Breast epithelium (tissue), 4 donors: ENCODE results near the gene LZTS2. TPM values are rescaled to one million over a fixed set of nuclear protein-coding genes. Genes with fewer than 3 reads are reported as not detected.
A peak's percentile ranks its signal among the peaks of the same experiment; 100 is the strongest.

ENCODE experiments used
- DNase-seq, 2 donors: peaks; one replicate each; pipeline ENCODE4 v3.0.0-alpha.2; 2019; ENCODE audit warnings: low spot score in 2 of 2
- H3K27ac ChIP-seq, 2 donors: fragments of 200-600 bp; sonication (generic) in 1 of 2; one replicate each; pipeline ENCODE4 v1.5.1; 2016 to 2019; ENCODE audit warnings: mild to moderate bottlenecking in 1 of 2
- H3K27me3 ChIP-seq, 2 donors: fragments of 200-600 bp; sonication (generic) in 1 of 2; one replicate each; pipeline versions ENCODE4 v1.5.1 to v1.6.0; 2017 to 2019; ENCODE audit warnings: control low read depth in 1 of 2, mild to moderate bottlenecking in 1 of 2
- H3K36me3 ChIP-seq: fragments of 200-600 bp; one replicate; pipeline ENCODE4 v1.5.1; 2019
- H3K4me1 ChIP-seq, 2 donors: fragments of 200-600 bp; sonication (generic); one replicate each; pipeline ENCODE4 v1.5.1; 2016 to 2019; ENCODE audit warnings: control low read depth in 1 of 2
- H3K4me3 ChIP-seq, 3 donors: fragments of 200-600 bp; sonication (generic); 1 replicate in 2 of 3; 2 replicates in 1 of 3; pipeline ENCODE4 v1.5.1; 2016 to 2019; ENCODE audit warnings: mild to moderate bottlenecking in 3 of 3, moderate library complexity in 2 of 3
- H3K9me3 ChIP-seq, 2 donors: fragments of 200-600 bp; sonication (generic) in 1 of 2; one replicate each; pipeline ENCODE4 v1.5.1; 2016 to 2019; ENCODE audit warnings: control low read depth in 1 of 2
- POLR2A ChIP-seq: fragments of 450-650 bp; IDR thresholded peaks from one replicate; pipeline ENCODE4 v1.6.1; 2016; ENCODE audit warnings: antibody characterized with exemption, mild to moderate bottlenecking, moderate library complexity
- POLR2AphosphoS5 ChIP-seq, 3 donors: sonication (generic); formaldehyde crosslinking; IDR thresholded peaks; one replicate each; pipeline ENCODE4 v1.6.1; 2017; ENCODE audit warnings: antibody characterized with exemption in 3 of 3
- intact Hi-C: fragments of 100-400 bp; cut with DNase I; formaldehyde crosslinking; loops from one replicate; pipeline ENCODE4 v1.15.1; 2023; ENCODE audit warnings: low total_unique reads
- total RNA-seq, 3 donors: library from RNA; depleted of rRNA; stranded (reverse); fragments of >200 nt; gene quantifications; one replicate each; pipeline ENCODE4 v1.1.0, GENCODE V29; 2016
- TF ChIP-seq, protein P1 (sequence below), 3 donors: fragments of 450-650 bp; IDR thresholded peaks; one replicate each; pipeline ENCODE4 v1.5.1; 2016 to 2017; ENCODE audit warnings: antibody characterized with exemption in 3 of 3, mild to moderate bottlenecking in 3 of 3, moderate library complexity in 3 of 3

LZTS2 gene
- total RNA-seq, 3 donors from 2014 or later: 44.0 to 67.5 (median 61.3) TPM

DNA sequence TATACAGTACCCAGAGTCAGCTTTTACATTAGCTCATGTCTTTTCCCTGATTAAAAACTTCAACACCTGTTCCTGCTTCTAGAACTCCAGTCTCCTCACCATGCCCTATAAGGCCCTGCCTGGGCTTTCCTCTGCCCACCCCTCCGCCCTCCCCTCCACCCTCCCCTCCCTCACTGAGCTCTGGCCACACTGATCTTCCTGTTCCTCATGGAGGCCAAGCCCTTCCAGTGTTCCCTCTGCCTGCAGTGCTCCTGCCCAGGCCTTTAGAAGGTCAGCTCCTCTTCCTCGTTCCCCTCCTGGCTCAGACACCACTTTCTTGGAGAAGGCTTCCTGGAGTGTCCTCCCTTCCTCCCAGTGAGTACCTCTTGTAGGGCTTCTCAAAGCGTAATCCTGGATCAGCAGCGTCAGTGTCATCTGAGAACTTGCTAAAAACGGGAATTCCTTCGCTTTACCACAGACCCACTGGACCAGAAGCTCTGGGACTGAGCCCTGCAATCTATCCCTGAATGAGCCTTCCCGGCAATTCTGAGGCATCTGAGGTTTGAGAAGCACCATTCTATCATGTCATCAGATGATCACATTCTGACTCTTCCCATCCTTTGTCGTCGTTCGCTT, 27.6 kb downstream of the LZTS2 start:
- no peak for TF ChIP-seq POLR2A
- TF ChIP-seq, protein P1, sequence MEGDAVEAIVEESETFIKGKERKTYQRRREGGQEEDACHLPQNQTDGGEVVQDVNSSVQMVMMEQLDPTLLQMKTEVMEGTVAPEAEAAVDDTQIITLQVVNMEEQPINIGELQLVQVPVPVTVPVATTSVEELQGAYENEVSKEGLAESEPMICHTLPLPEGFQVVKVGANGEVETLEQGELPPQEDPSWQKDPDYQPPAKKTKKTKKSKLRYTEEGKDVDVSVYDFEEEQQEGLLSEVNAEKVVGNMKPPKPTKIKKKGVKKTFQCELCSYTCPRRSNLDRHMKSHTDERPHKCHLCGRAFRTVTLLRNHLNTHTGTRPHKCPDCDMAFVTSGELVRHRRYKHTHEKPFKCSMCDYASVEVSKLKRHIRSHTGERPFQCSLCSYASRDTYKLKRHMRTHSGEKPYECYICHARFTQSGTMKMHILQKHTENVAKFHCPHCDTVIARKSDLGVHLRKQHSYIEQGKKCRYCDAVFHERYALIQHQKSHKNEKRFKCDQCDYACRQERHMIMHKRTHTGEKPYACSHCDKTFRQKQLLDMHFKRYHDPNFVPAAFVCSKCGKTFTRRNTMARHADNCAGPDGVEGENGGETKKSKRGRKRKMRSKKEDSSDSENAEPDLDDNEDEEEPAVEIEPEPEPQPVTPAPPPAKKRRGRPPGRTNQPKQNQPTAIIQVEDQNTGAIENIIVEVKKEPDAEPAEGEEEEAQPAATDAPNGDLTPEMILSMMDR (IDR thresholded peaks at IDR 0.05): no peak
- TF ChIP-seq POLR2AphosphoS5 (IDR thresholded peaks at IDR 0.05): no peak
- Histone ChIP-seq H3K27me3 (no peaks in the 10 kb centered on the region), H3K4me3 (no peak overlapping the region), H3K27ac (no peak overlapping the region), H3K9me3 (no peaks in the 10 kb centered on the region), H3K36me3 (no peaks in the 10 kb centered on the region), H3K4me1 (peaks cover 5% of the 10 kb centered on the region in 2 donors)
- intact Hi-C loops: no loop called here
- DNase-seq: no peak

DNA sequence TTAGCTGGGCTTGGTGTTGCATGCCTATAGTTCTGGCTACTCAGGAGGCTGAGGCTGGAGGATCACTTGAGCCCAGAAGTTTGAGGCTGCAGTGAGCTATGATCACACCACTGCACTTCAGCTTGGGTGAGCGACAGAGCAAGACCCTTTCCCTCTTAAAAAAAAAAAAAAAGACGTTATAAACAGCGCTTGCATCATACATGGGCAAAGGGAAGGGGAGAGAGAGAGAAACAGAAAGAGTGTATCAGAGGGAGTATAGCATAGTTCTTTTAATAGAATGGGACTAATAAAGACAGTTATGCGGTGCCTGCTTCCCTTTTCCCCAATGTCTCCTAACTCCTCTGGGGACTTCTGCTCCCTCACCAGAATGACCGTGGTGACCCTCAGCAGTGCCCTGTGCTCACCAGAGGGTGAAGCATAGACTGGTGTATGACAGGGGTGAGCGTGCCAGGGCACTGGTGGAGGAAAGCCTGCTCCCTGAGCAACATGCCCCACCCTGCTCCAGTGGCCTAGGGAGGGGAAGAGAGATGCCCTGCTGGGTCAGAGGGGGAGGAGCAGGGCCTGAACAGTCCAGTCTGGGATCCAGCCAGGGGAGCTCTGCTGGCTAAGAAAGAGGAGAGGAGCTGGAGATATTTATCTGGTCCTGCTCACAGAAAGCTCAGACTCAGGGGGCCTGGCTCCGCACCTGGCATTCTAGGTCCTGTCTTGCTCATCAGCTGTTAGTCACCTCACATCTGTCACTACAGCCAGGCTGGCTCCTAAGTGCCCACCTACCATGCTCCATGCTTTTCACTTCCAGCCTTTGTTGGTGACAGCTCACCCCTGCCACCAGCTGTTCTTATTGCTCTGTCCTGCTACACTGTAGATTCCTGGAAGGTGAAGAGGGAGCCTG, 29.1 kb downstream of the LZTS2 start:
- peaks cover 5% of the 10 kb centered on the region in 2 donors for H3K4me1 ChIP-seq
- no peak overlapping the region for H3K4me3 ChIP-seq
- H3K27me3 ChIP-seq: no peaks in the 10 kb centered on the region
- no peak for TF ChIP-seq POLR2AphosphoS5 (IDR thresholded peaks at IDR 0.05)
- no peak for TF ChIP-seq POLR2A
- TF ChIP-seq, protein P1 (IDR thresholded peaks at IDR 0.05): no peak
- no peaks in the 10 kb centered on the region for H3K9me3 ChIP-seq
- no peak overlapping the region for H3K27ac ChIP-seq
- no peak for DNase-seq
- intact Hi-C loops: no loop called here
- no peaks in the 10 kb centered on the region for H3K36me3 ChIP-seq

- Histone ChIP-seq H3K27me3 (no peaks in the 10 kb centered on the region), H3K4me1 (peaks cover 5% of the 10 kb centered on the region in 2 donors), H3K9me3 (no peaks in the 10 kb centered on the region), H3K36me3 (no peaks in the 10 kb centered on the region), H3K4me3 (no peak overlapping the region), H3K27ac (no peak overlapping the region)
- DNase-seq: no peak
- TF ChIP-seq, protein P1 (IDR thresholded peaks at IDR 0.05): no peak
- TF ChIP-seq POLR2A (no peak), POLR2AphosphoS5 (IDR thresholded peaks at IDR 0.05) (no peak)
- intact Hi-C loops: no loop called here
Measured at GRCh38 chr10:101029520-101030295, 30.1 kb downstream of the LZTS2 start.

- no peaks in the 10 kb centered on the region for H3K27me3 ChIP-seq
- TF ChIP-seq POLR2AphosphoS5 (IDR thresholded peaks at IDR 0.05) (no peak), POLR2A (no peak)
- TF ChIP-seq, protein P1 (IDR thresholded peaks at IDR 0.05): no peak
- no peak for DNase-seq
- H3K27ac ChIP-seq: peak overlapping the region; percentile 95 to 100
- peak overlapping the region; percentile 85 to 93 (median 86) for H3K4me3 ChIP-seq
- intact Hi-C loops: no loop called here
- H3K36me3 ChIP-seq: no peaks in the 10 kb centered on the region
- H3K4me1 ChIP-seq: peaks cover 5% of the 10 kb centered on the region in 2 donors
- H3K9me3 ChIP-seq: no peaks in the 10 kb centered on the region
Measured at GRCh38 chr10:101030496-101031127, 31.0 kb downstream of the LZTS2 start.
